Measurements from ENCODE around the gene RPS15A. TPM values are rescaled to one million over a fixed set of nuclear protein-coding genes. Genes with fewer than 3 reads are reported as not detected.
A peak's percentile ranks its signal among the peaks of the same experiment; 100 is the strongest.

RPS15A gene
- total RNA-seq, 1 experiment from 2014 or later = 1,469 TPM

DNA sequence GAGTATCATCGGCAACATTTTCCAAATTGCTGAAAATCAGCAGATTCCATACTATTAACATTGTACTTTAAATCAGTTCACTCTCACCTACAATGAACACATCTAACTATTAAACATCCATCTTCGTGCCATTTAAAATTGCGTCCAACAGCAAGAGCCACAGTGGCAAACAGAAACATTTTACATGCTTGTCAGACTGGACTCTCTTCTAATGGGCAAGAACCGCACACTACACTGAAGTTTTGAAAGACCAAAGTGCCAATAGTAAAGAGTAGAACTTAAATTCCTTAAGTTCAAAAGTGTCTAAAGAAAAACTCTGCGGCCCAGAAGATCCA is 652 bp downstream of the RPS15A start:
- POLR2A ChIA-PET = interaction anchor here (1.4 to 5.4 kb wide), 3 partner anchors 12 to 278 kb away, joined by 3 to 105 read pairs (median 4); partner anchors contain the start of genes ARL6IP1 and COQ7
- H3K4me1 ChIP-seq = peaks cover 19% of the 10 kb centered on the region
- H3K36me3 Mint-ChIP-seq (ENCODE audit: insufficient read depth, unreplicated experiment) = peaks cover 93% of the 10 kb centered on the region

DNA sequence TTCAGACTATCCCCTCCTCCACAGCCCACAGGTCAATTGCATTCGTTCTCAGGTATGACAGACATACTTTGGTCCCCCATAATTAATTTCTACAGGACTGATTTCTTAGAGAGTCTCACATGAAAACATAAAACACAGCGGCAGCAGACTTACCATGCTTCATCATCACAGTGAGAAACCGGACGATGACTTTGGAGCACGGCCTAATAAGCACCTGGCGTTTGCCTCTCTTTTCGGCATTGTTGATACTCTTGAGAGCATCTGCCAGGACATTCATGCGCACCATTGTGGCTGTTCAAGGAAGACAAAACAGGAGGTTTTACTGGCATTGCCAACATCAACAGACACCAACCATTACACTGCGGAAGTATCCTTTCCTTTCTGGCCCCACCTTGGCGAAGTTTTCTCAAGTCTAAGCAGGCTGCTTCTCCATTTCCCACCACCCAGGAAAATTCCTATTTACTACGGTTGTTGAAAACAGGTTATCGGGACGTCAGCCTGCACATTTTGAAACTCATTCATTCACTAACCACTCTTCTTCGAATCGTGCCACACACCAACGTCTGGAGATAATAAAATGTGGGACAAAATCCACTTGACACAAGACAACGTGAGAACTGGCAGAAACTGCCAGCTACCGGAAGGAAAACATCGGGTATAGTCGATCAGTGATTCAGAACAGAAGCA is 1.2 kb downstream of the RPS15A start:
- intact Hi-C loops (cut with micrococcal nuclease; ENCODE audit: unreplicated experiment) = no loop called here
- Histone ChIP-seq H3K4me3 (ENCODE audit: low read depth, low read length) (peak overlapping the region; percentile 73), H3K4me1 (peaks cover 19% of the 10 kb centered on the region), H3K9me3 (no peaks in the 10 kb centered on the region), H3K27me3 (replicated peaks; ENCODE audit: control insufficient read depth, insufficient read depth, low read length) (no peaks in the 10 kb centered on the region; the same call in 1 of the 2 replicates), H3K36me3 (ENCODE audit: control insufficient read depth, insufficient read depth, low read length) (peaks cover 1% of the 10 kb centered on the region)
- H3K4me3 Mint-ChIP-seq (ENCODE audit: unreplicated experiment) = peak overlapping the region; percentile 97
- POLR2A ChIA-PET = interaction anchor here (1.4 to 5.4 kb wide), 3 partner anchors 12 to 278 kb away, joined by 3 to 105 read pairs (median 4); partner anchors contain the start of genes ARL6IP1 and COQ7
- CTCF ChIA-PET = no interaction called here
- BruUV-seq (replicated peaks) = no TSS peak
- H3K4me1 Mint-ChIP-seq (ENCODE audit: low read depth, unreplicated experiment) = peaks cover 15% of the 10 kb centered on the region
- DNase-seq = no peak
- peak overlapping the region; percentile 97 for H3K27ac Mint-ChIP-seq (ENCODE audit: unreplicated experiment)
- H3K27me3 Mint-ChIP-seq (ENCODE audit: insufficient read depth, unreplicated experiment) = no peaks in the 10 kb centered on the region
- H3K9me3 Mint-ChIP-seq (ENCODE audit: unreplicated experiment) = no peaks in the 10 kb centered on the region
- H3K36me3 Mint-ChIP-seq (ENCODE audit: insufficient read depth, unreplicated experiment) = peaks cover 95% of the 10 kb centered on the region
- TF ChIP-seq, protein P1, sequence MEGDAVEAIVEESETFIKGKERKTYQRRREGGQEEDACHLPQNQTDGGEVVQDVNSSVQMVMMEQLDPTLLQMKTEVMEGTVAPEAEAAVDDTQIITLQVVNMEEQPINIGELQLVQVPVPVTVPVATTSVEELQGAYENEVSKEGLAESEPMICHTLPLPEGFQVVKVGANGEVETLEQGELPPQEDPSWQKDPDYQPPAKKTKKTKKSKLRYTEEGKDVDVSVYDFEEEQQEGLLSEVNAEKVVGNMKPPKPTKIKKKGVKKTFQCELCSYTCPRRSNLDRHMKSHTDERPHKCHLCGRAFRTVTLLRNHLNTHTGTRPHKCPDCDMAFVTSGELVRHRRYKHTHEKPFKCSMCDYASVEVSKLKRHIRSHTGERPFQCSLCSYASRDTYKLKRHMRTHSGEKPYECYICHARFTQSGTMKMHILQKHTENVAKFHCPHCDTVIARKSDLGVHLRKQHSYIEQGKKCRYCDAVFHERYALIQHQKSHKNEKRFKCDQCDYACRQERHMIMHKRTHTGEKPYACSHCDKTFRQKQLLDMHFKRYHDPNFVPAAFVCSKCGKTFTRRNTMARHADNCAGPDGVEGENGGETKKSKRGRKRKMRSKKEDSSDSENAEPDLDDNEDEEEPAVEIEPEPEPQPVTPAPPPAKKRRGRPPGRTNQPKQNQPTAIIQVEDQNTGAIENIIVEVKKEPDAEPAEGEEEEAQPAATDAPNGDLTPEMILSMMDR (IDR thresholded peaks at IDR 0.05; ENCODE audit: insufficient read depth in 1 of 2, low read depth in 1 of 2, low read length in 1 of 2, severe bottlenecking in 1 of 2, unreplicated experiment in 1 of 2) = no peak

More for the DNA sequence above, 652 bp downstream of the RPS15A start:
- TF ChIP-seq, protein P1 (IDR thresholded peaks at IDR 0.05; ENCODE audit: insufficient read depth in 1 of 2, low read depth in 1 of 2, low read length in 1 of 2, severe bottlenecking in 1 of 2, unreplicated experiment in 1 of 2) = no peak
- H3K9me3 ChIP-seq = no peaks in the 10 kb centered on the region
- no peaks in the 10 kb centered on the region for H3K9me3 Mint-ChIP-seq (ENCODE audit: unreplicated experiment)
- peak overlapping the region; percentile 97 for H3K4me3 Mint-ChIP-seq (ENCODE audit: unreplicated experiment)
- H3K4me1 Mint-ChIP-seq (ENCODE audit: low read depth, unreplicated experiment) = peaks cover 15% of the 10 kb centered on the region
- CTCF ChIA-PET = interaction anchor here (2.9 kb wide), 1 partner anchor 12 kb away, joined by 30 read pairs; the partner anchor contains the start of gene ARL6IP1
- peak overlapping the region; percentile 97 for H3K27ac Mint-ChIP-seq (ENCODE audit: unreplicated experiment)
- BruUV-seq (replicated peaks) = TSS peak; percentile 49
- H3K27me3 ChIP-seq (replicated peaks; ENCODE audit: control insufficient read depth, insufficient read depth, low read length) = no peaks in the 10 kb centered on the region; the same call in 1 of the 2 replicates
- peak overlapping the region; percentile 73 for H3K4me3 ChIP-seq (ENCODE audit: low read depth, low read length)
- peaks cover 1% of the 10 kb centered on the region; the same call in 1 of the 2 replicates for H3K36me3 ChIP-seq (ENCODE audit: control insufficient read depth, insufficient read depth, low read length)
- no peaks in the 10 kb centered on the region for H3K27me3 Mint-ChIP-seq (ENCODE audit: insufficient read depth, unreplicated experiment)
- intact Hi-C loops (cut with micrococcal nuclease; ENCODE audit: unreplicated experiment) = no loop called here
- no peak for DNase-seq

DNA sequence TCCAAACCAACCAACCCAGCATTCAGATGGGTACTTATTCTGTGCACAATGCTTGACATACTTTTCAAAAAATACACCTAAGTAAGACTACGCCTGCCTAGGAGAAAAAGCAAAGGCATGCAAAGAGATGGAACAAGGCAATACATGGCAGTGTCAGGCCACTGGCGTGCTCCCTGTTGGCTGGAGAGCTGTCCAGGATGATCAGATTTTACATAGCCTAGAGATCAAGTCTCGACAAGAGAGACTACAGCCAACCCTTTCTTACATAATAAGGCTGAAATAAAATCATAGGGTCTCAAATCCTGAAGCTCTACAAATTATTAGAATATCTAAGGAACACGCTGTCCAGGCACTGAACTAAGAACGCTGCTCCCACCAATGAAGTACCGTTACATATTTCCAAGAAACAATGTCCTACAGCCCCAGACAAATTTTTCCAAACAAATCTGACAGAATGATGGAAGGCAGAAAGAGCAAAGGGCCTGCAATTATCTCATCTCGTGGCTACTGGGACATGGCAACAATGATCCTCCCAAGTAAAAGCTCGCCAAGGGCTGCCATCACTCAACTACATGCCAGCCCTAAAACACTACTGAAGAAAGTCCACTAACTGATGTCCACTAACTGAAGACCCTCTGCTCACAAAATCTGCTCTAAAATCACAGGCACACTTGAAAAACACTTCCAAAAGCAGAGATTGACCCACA is 5.1 kb downstream of the RPS15A start:
- peaks cover 15% of the 10 kb centered on the region for H3K4me1 Mint-ChIP-seq (ENCODE audit: low read depth, unreplicated experiment)
- H3K4me3 ChIP-seq (ENCODE audit: low read depth, low read length) = no peak overlapping the region
- H3K4me3 Mint-ChIP-seq (ENCODE audit: unreplicated experiment) = peak overlapping the region; percentile 15

More for the DNA sequence above, 5.1 kb downstream of the RPS15A start:
- H3K36me3 Mint-ChIP-seq (ENCODE audit: insufficient read depth, unreplicated experiment) = peaks cover 77% of the 10 kb centered on the region
- intact Hi-C loops (cut with micrococcal nuclease; ENCODE audit: unreplicated experiment) = no loop called here
- ChIA-PET CTCF (no interaction called here), POLR2A (interaction anchor here (1.5 kb wide), 1 partner anchor 17 kb away, joined by 5 read pairs; the partner anchor contains the start of gene ARL6IP1)
- Histone ChIP-seq H3K9me3 (no peaks in the 10 kb centered on the region), H3K36me3 (ENCODE audit: control insufficient read depth, insufficient read depth, low read length) (peaks cover 6% of the 10 kb centered on the region), H3K4me1 (peaks cover 19% of the 10 kb centered on the region), H3K27me3 (replicated peaks; ENCODE audit: control insufficient read depth, insufficient read depth, low read length) (no peaks in the 10 kb centered on the region; the same call in 1 of the 2 replicates)
- no peak for DNase-seq
- TF ChIP-seq, protein P1 (IDR thresholded peaks at IDR 0.05; ENCODE audit: insufficient read depth in 1 of 2, low read depth in 1 of 2, low read length in 1 of 2, severe bottlenecking in 1 of 2, unreplicated experiment in 1 of 2) = no peak
- H3K9me3 Mint-ChIP-seq (ENCODE audit: unreplicated experiment) = no peaks in the 10 kb centered on the region
- no TSS peak for BruUV-seq (replicated peaks)
- peak overlapping the region; percentile 13 for H3K27ac Mint-ChIP-seq (ENCODE audit: unreplicated experiment)
- H3K27me3 Mint-ChIP-seq (ENCODE audit: insufficient read depth, unreplicated experiment) = no peaks in the 10 kb centered on the region
